H9 (cell line): ENCODE results near the gene DNTT. TPM values are rescaled to one million over a fixed set of nuclear protein-coding genes. Genes with fewer than 3 reads are reported as not detected.

Experiments
- DNase-seq: peaks from one replicate; pipeline ENCODE4 v3.0.0-alpha.2; 2017
- H2AFZ ChIP-seq: one replicate; pipeline ENCODE4 v1.6.1; 2013; ENCODE audit warnings: mild to moderate bottlenecking, low read length, control low read depth, moderate library complexity
- H2AK5ac ChIP-seq: 2 replicates; pipeline ENCODE4 v1.6.1; 2013; ENCODE audit warnings: low read length, control low read depth, mixed read lengths; ENCODE audit not compliant: insufficient read length
- H2BK120ac ChIP-seq: one replicate; pipeline ENCODE4 v1.6.1; 2013; ENCODE audit warnings: low read depth, mild to moderate bottlenecking, low read length, control low read depth, inconsistent platforms; ENCODE audit not compliant: poor library complexity, severe bottlenecking
- H2BK12ac ChIP-seq: 2 replicates; pipeline ENCODE4 v1.6.1; 2013; ENCODE audit warnings: low read length, control low read depth, mixed read lengths, low read depth; ENCODE audit not compliant: insufficient read length
- H2BK15ac ChIP-seq: 2 replicates; pipeline ENCODE4 v1.6.1; 2013; ENCODE audit warnings: low read depth, low read length, control low read depth
- H2BK20ac ChIP-seq: one replicate; pipeline ENCODE4 v1.6.1; 2013; ENCODE audit warnings: low read depth, mild to moderate bottlenecking, low read length, control low read depth, inconsistent platforms; ENCODE audit not compliant: poor library complexity, severe bottlenecking
- H2BK5ac ChIP-seq: 2 replicates; pipeline ENCODE4 v1.6.1; 2013; ENCODE audit warnings: low read length, control low read depth, mixed read lengths; ENCODE audit not compliant: insufficient read length
- H3K14ac ChIP-seq: 2 replicates; pipeline ENCODE4 v1.6.1; 2013; ENCODE audit warnings: low read length, control low read depth; ENCODE audit not compliant: insufficient read depth
- H3K18ac ChIP-seq: 2 replicates; pipeline ENCODE4 v1.6.1; 2013; ENCODE audit warnings: low read depth, mild to moderate bottlenecking, mixed read lengths, low read length, control low read depth; ENCODE audit not compliant: insufficient read length
- H3K23ac ChIP-seq: 2 replicates; pipeline ENCODE4 v1.6.1; 2013; ENCODE audit warnings: low read length, control low read depth, mixed read lengths, low read depth; ENCODE audit not compliant: insufficient read length
- H3K23me2 ChIP-seq: 2 replicates; pipeline ENCODE4 v1.6.1; 2013; ENCODE audit warnings: low read depth, mild to moderate bottlenecking, mixed read lengths, low read length, control low read depth; ENCODE audit not compliant: insufficient read length, poor library complexity, severe bottlenecking
- H3K27ac ChIP-seq: 2 replicates; pipeline ENCODE4 v1.5.1; 2013; ENCODE audit warnings: low read length, control low read depth, mixed read lengths, low read depth; ENCODE audit not compliant: insufficient read length
- H3K27me3 ChIP-seq: 2 replicates; pipeline ENCODE4 v1.6.1; 2013; ENCODE audit warnings: low read length, control low read depth, inconsistent platforms; ENCODE audit not compliant: insufficient read depth
- H3K4ac ChIP-seq: 2 replicates; pipeline ENCODE4 v1.6.1; 2013; ENCODE audit warnings: low read depth, mild to moderate bottlenecking, control low read depth, inconsistent platforms, low read length, moderate library complexity
- H3K4me1 ChIP-seq: 2 replicates; pipeline ENCODE4 v1.6.1; 2013; ENCODE audit warnings: low read length, control low read depth, inconsistent platforms; ENCODE audit not compliant: insufficient read depth
- H3K4me2 ChIP-seq: 2 replicates; pipeline ENCODE4 v1.6.1; 2013; ENCODE audit warnings: low read length, control low read depth, mixed read lengths; ENCODE audit not compliant: insufficient read length, insufficient read depth
- H3K56ac ChIP-seq: 2 replicates; pipeline ENCODE4 v1.6.1; 2013; ENCODE audit warnings: low read depth, mild to moderate bottlenecking, mixed read lengths, low read length, control low read depth; ENCODE audit not compliant: insufficient read length
- H3K79me1 ChIP-seq: 2 replicates; pipeline ENCODE4 v1.6.1; 2013; ENCODE audit warnings: low read depth, mild to moderate bottlenecking, moderate library complexity, low read length, control low read depth, inconsistent platforms; ENCODE audit not compliant: insufficient read depth, poor library complexity, severe bottlenecking
- H3K79me2 ChIP-seq: 2 replicates; pipeline ENCODE4 v1.6.1; 2013; ENCODE audit warnings: low read length, control low read depth, inconsistent platforms; ENCODE audit not compliant: insufficient read depth
- H3K9ac ChIP-seq: 2 replicates; pipeline ENCODE4 v1.6.1; 2013; ENCODE audit warnings: low read length, control low read depth, mixed read lengths; ENCODE audit not compliant: insufficient read length; ENCODE audit errors: extremely low read depth
- H3K9me3 ChIP-seq: one replicate; pipeline ENCODE4 v1.6.1; 2013; ENCODE audit warnings: low read depth, low read length, inconsistent platforms; ENCODE audit not compliant: control insufficient read depth
- H3T11ph ChIP-seq: one replicate; pipeline ENCODE4 v1.6.1; 2013; ENCODE audit warnings: mild to moderate bottlenecking, low read length, control low read depth, inconsistent platforms
- H4K20me1 ChIP-seq: one replicate; pipeline ENCODE4 v1.6.1; 2013; ENCODE audit not compliant: control insufficient read depth, insufficient read length, insufficient read depth
- H4K5ac ChIP-seq: 2 replicates; pipeline ENCODE4 v1.6.1; 2013; ENCODE audit warnings: low read depth, mild to moderate bottlenecking, mixed read lengths, low read length, control low read depth; ENCODE audit not compliant: insufficient read length
- H4K8ac ChIP-seq: replicated peaks from 2 replicates; pipeline ENCODE4 v1.6.1; 2013; ENCODE audit warnings: low read length, control low read depth, mixed read lengths, low read depth; ENCODE audit not compliant: insufficient read length
- H4K91ac ChIP-seq: 2 replicates; pipeline ENCODE4 v1.6.1; 2013; ENCODE audit warnings: low read depth, mild to moderate bottlenecking, moderate library complexity, mixed read lengths, low read length, control low read depth; ENCODE audit not compliant: insufficient read length
- H3K27ac Mint-ChIP-seq, 3 experiments: 2 replicates in 2 of 3; 3 replicates in 1 of 3; pipeline ENCODE4 v1.8.0; 2020 to 2021; ENCODE audit warnings: mixed read lengths in 3 of 3, mild to moderate bottlenecking in 1 of 3, moderate library complexity in 1 of 3
- H3K27me3 Mint-ChIP-seq: 2 replicates; pipeline ENCODE4 v1.8.0; 2021; ENCODE audit warnings: low read depth, mild to moderate bottlenecking, moderate library complexity, mixed read lengths
- H3K36me3 Mint-ChIP-seq, 3 experiments: 2 replicates in 2 of 3; 3 replicates in 1 of 3; pipeline ENCODE4 v1.8.0; 2020 to 2021; ENCODE audit warnings: low read depth in 3 of 3, mixed read lengths in 3 of 3; ENCODE audit not compliant: insufficient read depth in 1 of 3
- H3K4me1 Mint-ChIP-seq, 2 experiments: 2 replicates each; pipeline ENCODE4 v1.8.0; 2020; ENCODE audit warnings: mixed read lengths in 2 of 2
- H3K4me3 Mint-ChIP-seq, 2 experiments: 2 replicates in 1 of 2; 3 replicates in 1 of 2; pipeline ENCODE4 v1.8.0; 2020 to 2021; ENCODE audit warnings: mild to moderate bottlenecking in 2 of 2, mixed read lengths in 2 of 2, moderate library complexity in 1 of 2
- H3K9me3 Mint-ChIP-seq, 2 experiments: 2 replicates in 1 of 2; 3 replicates in 1 of 2; pipeline ENCODE4 v1.8.0; 2020; ENCODE audit warnings: mild to moderate bottlenecking in 2 of 2, mixed read lengths in 2 of 2, moderate library complexity in 1 of 2
- WGBS: extraction: QIAGEN DNeasy Blood & Tissue Kit; methylation state at CpG from one replicate; pipeline ENCODE4 v1.1.7; 2013; ENCODE audit warnings: missing lambda C conversion rate, low lambda C conversion rate, mixed read lengths; ENCODE audit not compliant: insufficient read length; ENCODE audit errors: extremely low coverage; 5-methylcytosine and 5-hydroxymethylcytosine counted together
- total RNA-seq: library from RNA; stranded (reverse); gene quantifications from 2 replicates; pipeline ENCODE4 v1.2.1, GENCODE V29; 2021
- TF ChIP-seq, protein P1 (sequence below): fragments of 200-600 bp; sonication (generic); conservative IDR thresholded peaks from 3 replicates; pipeline ENCODE4 v1.8.0; 2021; ENCODE audit warnings: antibody characterized with exemption, mild to moderate bottlenecking

DNTT gene
- total RNA-seq, 1 experiment from 2014 or later, result not detected

DNA sequence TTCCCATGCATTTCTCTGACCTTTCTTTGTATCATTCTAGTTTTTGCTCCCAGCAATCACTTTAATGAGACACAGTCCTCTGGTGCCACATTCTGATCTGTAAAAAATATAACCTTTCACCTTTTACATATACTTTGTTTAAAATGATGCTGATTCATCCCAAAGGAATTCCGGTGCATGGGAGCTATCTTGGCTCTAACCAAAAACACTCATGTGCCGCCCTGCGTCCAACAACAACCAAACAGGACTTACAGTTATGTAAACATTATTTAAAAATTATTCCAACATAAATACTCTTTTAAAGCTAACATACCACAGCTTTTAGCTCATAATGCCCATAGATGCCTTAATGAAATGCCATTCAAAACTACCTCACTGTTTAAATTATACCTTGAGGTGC, 62.3 kb downstream of the DNTT start:
- no peaks in the 10 kb centered on the region for H3K36me3 Mint-ChIP-seq
- Histone ChIP-seq H4K5ac (no peak overlapping the region), H2BK20ac (no peak overlapping the region), H2BK15ac (no peak overlapping the region), H3K27ac (no peak overlapping the region), H2BK120ac (no peak overlapping the region), H3K79me1 (no peaks in the 10 kb centered on the region), H3K56ac (no peak overlapping the region), H3K9ac (no peak overlapping the region), H2BK12ac (no peak overlapping the region), H2AK5ac (no peak overlapping the region), H3T11ph (no peak overlapping the region), H4K91ac (no peak overlapping the region), H3K23ac (no peak overlapping the region), H3K27me3 (no peaks in the 10 kb centered on the region; the same call in 1 of the 2 replicates), H4K8ac (no peak overlapping the region), H3K79me2 (no peaks in the 10 kb centered on the region), H3K4me1 (no peaks in the 10 kb centered on the region), H3K18ac (no peak overlapping the region), H2AFZ (no peak overlapping the region), H3K4ac (no peak overlapping the region), H3K4me2 (no peak overlapping the region), H3K23me2 (no peaks in the 10 kb centered on the region), H4K20me1 (no peaks in the 10 kb centered on the region), H3K14ac (no peak overlapping the region), H2BK5ac (no peak overlapping the region), H3K9me3 (no peaks in the 10 kb centered on the region)
- TF ChIP-seq, protein P1, sequence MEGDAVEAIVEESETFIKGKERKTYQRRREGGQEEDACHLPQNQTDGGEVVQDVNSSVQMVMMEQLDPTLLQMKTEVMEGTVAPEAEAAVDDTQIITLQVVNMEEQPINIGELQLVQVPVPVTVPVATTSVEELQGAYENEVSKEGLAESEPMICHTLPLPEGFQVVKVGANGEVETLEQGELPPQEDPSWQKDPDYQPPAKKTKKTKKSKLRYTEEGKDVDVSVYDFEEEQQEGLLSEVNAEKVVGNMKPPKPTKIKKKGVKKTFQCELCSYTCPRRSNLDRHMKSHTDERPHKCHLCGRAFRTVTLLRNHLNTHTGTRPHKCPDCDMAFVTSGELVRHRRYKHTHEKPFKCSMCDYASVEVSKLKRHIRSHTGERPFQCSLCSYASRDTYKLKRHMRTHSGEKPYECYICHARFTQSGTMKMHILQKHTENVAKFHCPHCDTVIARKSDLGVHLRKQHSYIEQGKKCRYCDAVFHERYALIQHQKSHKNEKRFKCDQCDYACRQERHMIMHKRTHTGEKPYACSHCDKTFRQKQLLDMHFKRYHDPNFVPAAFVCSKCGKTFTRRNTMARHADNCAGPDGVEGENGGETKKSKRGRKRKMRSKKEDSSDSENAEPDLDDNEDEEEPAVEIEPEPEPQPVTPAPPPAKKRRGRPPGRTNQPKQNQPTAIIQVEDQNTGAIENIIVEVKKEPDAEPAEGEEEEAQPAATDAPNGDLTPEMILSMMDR, result no peak
- WGBS, result no CpG with 5 or more reads among the region's 3 CpGs
- no peaks in the 10 kb centered on the region; the same call in 1 of the 2 replicates for H3K27me3 Mint-ChIP-seq
- H3K4me3 Mint-ChIP-seq, result no peak overlapping the region
- DNase-seq, result no peak
- no peaks in the 10 kb centered on the region for H3K4me1 Mint-ChIP-seq
- no peak overlapping the region for H3K27ac Mint-ChIP-seq
- H3K9me3 Mint-ChIP-seq, result no peaks in the 10 kb centered on the region
